HG03025 (cell line): ENCODE measurements around the gene XKR8.
"Not testable (repeated sequence)": the region's sequence is repeated elsewhere in the genome, so short reads cannot be mapped to it uniquely, and the experiment has no call there.

Experiments used
- ATAC-seq: cut with Tn5 transposase; IDR thresholded peaks from one replicate; pipeline ENCODE4 v1.9.1; 2021; ENCODE audit warnings: mild to moderate bottlenecking, moderate library complexity; ENCODE audit not compliant: unreplicated experiment, low FRiP score

Gene XKR8

DNA sequence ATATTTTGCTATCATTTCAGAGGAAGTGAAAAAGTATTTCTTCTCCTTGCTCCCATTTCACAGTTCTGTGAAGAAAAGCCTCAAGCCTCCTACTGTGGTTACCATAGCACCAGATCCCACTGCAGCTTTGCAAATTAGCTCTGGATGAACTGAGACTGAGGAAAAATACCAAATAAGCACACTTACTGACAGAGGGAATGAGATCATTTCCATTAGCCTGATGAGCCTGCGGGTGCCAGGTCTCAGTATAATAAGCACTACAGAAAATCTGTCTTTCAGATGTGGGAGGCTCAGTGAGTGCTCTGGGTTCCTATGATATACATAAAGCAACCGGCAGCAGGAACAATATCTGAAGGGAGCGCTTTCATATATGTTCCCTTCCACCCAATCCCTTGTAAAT is 21.4 kb downstream of the XKR8 start:
- no peak for ATAC-seq

DNA sequence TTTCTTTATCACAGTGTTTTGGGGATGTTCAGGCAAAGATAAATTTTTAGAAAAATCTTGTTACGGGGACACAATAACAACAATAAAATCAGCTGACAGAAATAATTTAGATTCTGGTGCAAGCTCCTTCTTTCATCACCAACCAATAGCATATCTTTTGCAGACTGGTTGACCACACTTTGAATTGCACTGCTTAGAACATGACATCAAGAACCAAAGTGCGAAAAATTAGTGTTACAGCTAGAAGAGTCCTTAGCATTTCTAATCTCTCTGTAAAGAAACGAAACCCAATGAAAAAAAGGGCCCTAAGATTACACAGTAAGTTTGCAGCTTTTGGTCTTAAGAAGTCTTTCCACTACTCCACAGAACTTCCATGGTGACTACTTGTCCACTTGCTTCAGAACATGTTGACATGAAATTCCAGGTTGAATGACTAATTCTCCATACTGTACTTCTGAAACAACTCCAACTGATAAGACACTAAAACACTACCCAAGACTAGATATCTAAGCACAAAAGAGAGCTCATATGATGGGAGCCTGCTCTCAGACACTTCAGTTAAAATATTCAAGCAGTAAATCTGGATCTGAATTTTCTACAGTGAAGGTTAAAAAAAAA is 31.3 kb downstream of the XKR8 start:
- ATAC-seq, result no peak

DNA sequence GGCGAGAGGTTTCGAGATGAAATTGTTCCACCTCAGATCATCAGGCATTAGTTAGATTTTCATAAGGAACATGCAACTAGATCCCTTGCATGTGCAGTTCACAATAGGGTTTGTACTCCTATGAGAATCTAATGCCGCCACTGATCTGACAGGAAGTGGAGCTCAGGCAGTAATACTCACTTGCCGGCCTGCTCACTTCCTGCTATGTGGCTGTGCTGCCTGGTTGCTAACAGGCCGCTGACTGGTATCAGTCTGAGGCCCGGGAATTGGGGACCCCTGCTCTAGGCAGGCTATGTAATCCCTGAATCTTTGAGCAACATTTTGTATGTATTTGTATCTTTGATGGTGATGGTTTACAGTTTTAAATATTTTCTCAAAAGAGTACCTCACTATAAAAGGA is 32.5 kb downstream of the XKR8 start:
- no peak for ATAC-seq

DNA sequence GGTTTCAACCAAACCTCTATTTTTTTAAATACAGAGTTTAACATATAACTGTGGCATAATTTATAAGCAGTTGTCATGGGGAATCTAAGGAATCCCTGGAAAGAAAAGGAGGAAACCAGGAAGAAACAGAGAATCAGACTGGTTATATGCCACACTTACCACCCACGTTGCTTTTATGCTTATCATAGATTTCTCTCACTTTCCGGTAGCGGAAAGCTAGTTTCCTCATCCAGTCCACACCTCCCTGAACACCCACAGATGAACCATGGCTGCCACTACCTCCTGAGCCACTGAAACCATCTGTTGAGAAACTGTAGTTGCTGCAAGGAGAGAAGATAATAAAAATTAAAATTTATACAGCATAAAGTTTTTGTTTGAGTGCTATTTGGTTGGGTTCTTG is 33.5 kb downstream of the XKR8 start:
- ATAC-seq, result no peak

DNA sequence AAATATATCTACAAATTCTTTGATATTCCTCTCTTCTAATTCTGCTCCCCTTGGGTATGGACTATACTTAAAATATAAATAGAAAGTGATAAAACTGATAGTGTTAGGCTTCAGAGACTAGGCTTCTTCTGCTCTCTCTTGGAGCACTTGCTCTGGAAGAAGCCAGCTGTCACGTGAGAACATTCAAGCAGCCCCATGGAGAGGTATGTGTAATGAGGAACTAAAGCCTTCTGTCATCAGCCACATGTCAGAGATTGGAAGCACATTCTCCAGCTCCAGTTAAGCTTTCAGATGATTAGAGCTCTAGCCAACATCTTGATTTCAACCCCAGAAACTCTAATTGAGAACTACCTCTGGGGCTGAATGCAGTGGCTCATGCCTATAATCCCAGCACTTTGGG is 34.3 kb downstream of the XKR8 start:
- ATAC-seq, result no peak

DNA sequence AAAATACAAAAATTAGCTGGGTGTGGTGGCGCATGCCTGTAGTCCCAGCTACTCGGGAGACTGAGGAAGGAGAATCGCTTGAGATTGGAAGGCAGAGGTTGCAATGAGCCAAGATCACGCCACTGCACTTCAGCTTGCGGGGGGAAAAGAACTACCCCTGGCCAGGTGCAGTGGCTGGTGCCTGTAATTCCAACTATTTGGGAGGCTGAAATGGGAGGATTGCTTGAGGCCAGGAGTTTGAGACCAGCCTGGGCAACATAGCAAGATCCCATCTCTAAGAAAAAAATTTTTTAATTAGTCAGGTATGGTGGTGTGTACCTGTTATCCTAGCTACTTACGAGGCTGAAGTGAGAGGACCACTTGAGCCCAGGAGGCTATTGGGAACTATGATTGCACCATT is 34.8 kb downstream of the XKR8 start:
- ATAC-seq, result not testable (repeated sequence)

DNA sequence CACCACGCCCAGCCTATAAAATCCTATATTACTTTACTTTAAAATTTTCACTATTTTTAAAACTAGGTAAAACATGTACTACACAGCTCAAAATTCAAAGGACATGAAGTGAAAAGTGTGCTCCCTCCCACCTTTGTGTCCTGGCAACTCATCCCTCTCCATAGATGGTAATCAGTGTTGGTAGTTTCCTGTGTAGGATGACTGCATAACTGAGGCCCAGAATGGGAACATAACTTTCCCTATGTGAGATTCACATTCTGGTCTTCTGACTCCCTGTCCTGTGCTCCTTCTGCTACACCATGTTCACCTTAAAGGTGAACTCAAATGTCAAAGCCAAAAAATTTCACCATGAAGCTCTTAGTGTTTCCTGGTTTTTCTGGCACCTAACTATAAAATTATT is 39.3 kb downstream of the XKR8 start:
- ATAC-seq, result no peak

DNA sequence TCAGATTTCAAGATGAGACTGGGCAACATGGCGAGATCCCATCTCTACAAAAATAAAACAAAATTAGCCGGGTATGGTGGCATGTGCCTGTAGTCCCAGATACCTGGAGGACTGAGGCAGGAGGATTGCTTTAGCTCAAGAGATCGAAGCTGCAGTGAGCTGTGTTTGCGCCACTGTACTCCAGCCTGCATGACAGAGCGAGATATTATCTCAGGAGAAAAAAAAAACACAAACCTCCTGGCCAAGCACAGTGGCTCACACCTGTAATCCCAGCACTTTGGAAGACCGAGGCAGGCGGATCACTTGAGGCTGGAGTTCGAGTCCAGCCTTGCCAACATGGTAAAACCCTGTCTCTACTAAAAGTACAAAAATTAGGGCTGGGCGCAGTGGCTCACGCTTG is 42.8 kb downstream of the XKR8 start:
- ATAC-seq, result no peak

DNA sequence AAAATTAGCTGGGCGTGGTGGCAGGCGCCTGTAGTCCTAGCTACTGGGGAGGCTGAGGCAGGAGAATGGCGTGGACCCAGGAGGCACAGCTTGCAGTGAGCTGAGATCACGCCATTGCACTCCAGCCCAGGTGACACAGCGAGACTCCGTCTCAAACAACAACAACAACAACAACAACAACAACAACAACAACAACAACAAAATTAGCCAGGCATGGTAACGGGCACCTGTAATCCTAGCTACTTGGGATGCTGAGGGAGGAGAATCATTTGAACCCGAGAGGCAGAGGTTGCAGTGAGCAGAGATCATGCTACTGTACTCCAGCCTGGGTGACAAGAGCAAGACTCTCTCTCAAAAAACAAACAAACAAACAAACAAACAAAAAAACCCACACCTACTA is 43.3 kb downstream of the XKR8 start:
- not testable (repeated sequence) for ATAC-seq

DNA sequence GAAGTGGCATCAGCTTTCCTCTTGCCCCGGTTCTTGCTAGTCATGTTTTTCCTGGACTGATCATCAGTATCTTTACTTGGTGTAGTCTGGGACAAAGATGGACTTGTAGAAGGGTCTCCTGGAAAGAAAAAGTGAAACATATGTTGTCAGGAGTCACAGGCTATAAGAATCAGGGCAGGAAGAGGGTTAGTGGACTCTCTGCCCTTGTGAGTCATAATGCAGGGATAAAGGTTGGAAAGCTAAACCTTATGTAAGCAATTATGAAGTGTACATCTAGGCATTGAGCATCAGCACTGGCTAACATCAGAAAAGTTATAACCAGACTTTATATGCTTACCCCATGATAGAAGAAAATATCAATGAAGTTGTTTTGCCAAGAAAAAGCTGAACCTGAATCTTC is 51.2 kb downstream of the XKR8 start:
- no peak for ATAC-seq
